ENCODE data around the gene CECR2. TPM values are rescaled to one million over a fixed set of nuclear protein-coding genes. Genes with fewer than 3 reads are reported as not detected.

CECR2 gene
- total RNA-seq, result 1 to 10 TPM; 2.6 to 3.4 TPM

GRCh38 chr22:17369439-17370025, at the start of gene CECR2:
CECR2 (plus strand) TSS chr22:17369460; CDS start chr22:17369784, 324 bp downstream.
- peak within 1 kb of the TSS; percentile 53 to 80 (median 72) for H3K27ac ChIP-seq
- H3K27me3 ChIP-seq, result no peaks in the 10 kb centered on the region
- 1% methylated on average over 54 of the region's 92 CpGs; no CpG with 5 or more reads in 1 of the 2 donors for WGBS, 2 donors
- peak within 1 kb of the TSS; percentile 36 to 65 for H3K4me3 ChIP-seq
- peak; percentile 55 for ATAC-seq
- H3K4me1 ChIP-seq, result peaks cover 20% of the 10 kb centered on the region
- no peaks in the 10 kb centered on the region for H3K36me3 ChIP-seq (replicated peaks in 1 of 2; ENCODE audit: insufficient read depth in 1 of 2, low read depth in 2 of 2)
- no peaks in the 10 kb centered on the region for H3K9me3 ChIP-seq
- DNase-seq, result peak; percentile 33 to 54 (median 43)
- TF ChIP-seq POLR2A (IDR thresholded peaks at IDR 0.05) (peak in 1 of 3 donors; percentile 28), CTCF (IDR thresholded peaks at IDR 0.05) (no peak)
- intact Hi-C loops (cut with DNase I), result no loop called here

- intact Hi-C loops (cut with DNase I), result no loop called here
- WGBS, 2 donors, result 39 to 44% methylated on average over 5 of the region's 5 CpGs
- DNase-seq, result no peak
- no peak for TF ChIP-seq CTCF (IDR thresholded peaks at IDR 0.05)
- no peak for TF ChIP-seq POLR2A (IDR thresholded peaks at IDR 0.05)
- no peaks in the 10 kb centered on the region for H3K36me3 ChIP-seq (replicated peaks in 1 of 2; ENCODE audit: insufficient read depth in 1 of 2, low read depth in 2 of 2)
- no peak overlapping the region for H3K27ac ChIP-seq
- H3K4me1 ChIP-seq, result no peaks in the 10 kb centered on the region
- H3K9me3 ChIP-seq, result no peaks in the 10 kb centered on the region
- H3K4me3 ChIP-seq, result no peak overlapping the region
- H3K27me3 ChIP-seq, result no peaks in the 10 kb centered on the region
- ATAC-seq, result no peak
Measured at GRCh38 chr22:17319546-17319945, 49.7 kb upstream of the CECR2 start.

GRCh38 chr22:17322511-17322910, 46.7 kb upstream of the CECR2 start:
- Histone ChIP-seq H3K36me3 (replicated peaks in 1 of 2; ENCODE audit: insufficient read depth in 1 of 2, low read depth in 2 of 2) (no peaks in the 10 kb centered on the region), H3K27me3 (no peaks in the 10 kb centered on the region), H3K4me3 (no peak overlapping the region), H3K4me1 (no peaks in the 10 kb centered on the region), H3K27ac (no peak overlapping the region), H3K9me3 (no peaks in the 10 kb centered on the region)
- 53% methylated on average over 4 of the region's 4 CpGs for WGBS, 2 donors
- DNase-seq (no peak), ATAC-seq (no peak)
- intact Hi-C loops (cut with DNase I), result no loop called here
- TF ChIP-seq POLR2A (IDR thresholded peaks at IDR 0.05), result no peak
- TF ChIP-seq CTCF (IDR thresholded peaks at IDR 0.05), result no peak

GRCh38 chr22:17331690-17332089, 37.6 kb upstream of the CECR2 start:
- DNase-seq, result no peak
- no peak overlapping the region for H3K27ac ChIP-seq
- H3K4me1 ChIP-seq, result no peaks in the 10 kb centered on the region
- H3K36me3 ChIP-seq (replicated peaks in 1 of 2; ENCODE audit: insufficient read depth in 1 of 2, low read depth in 2 of 2), result no peaks in the 10 kb centered on the region
- H3K27me3 ChIP-seq, result no peaks in the 10 kb centered on the region
- intact Hi-C loops (cut with DNase I), result no loop called here
- no peak overlapping the region for H3K4me3 ChIP-seq
- no peak for ATAC-seq
- whole genome bisulfite sequencing, 2 donors, result 86 to 92% methylated on average over 9 of the region's 9 CpGs
- TF ChIP-seq POLR2A (IDR thresholded peaks at IDR 0.05) (no peak), CTCF (IDR thresholded peaks at IDR 0.05) (no peak)
- H3K9me3 ChIP-seq, result no peaks in the 10 kb centered on the region
